ENCODE measurements around the gene LDB3.

Gene LDB3

DNA sequence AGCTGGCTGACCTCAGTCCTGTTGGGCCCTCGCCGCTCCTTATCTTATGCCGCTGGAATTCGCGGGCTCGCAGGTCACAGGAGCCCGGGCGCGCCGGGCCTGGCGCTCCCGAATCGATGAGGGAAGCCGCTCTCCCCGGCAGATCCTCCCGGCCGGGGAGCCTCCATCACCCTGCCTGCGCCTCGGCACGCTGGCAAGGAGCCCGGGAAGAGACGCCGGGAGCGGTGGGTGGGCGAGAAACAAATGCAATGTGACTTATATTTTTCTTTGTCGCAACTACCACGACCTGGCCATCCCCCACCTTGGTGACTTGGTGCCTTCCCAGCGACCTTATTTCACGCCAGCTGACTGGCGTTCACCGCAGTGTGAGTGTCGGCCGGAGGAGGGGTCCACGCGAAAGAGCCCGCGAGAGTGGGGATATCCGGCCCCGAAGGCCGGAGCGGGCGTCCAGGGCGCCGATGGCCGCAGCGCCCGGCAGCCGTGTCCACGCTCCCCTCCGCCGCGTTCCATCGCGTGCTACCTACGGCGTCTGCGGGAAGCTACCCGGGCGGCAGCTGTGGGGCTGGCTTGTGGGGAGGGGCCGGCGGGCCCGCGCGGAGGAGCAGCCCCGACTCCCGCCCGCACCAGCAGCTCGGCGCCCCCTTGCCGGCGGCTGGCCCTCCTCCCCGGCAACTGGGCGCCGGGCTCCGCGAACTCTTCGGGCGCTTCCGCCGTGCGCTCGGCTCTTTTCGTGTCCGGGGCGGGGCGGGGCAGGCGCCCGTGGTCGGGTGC, 87.6 kb downstream of the LDB3 start:
- Histone ChIP-seq H3K4me1 (peaks cover 25% of the 10 kb centered on the region), H3K4me3 (peak overlapping the region; percentile 71), H3K27ac (no peak overlapping the region), H3K27me3 (peaks cover 92% of the 10 kb centered on the region), H3K4me2 (peak overlapping the region; percentile 100), H3K9me3 (no peaks in the 10 kb centered on the region), H3K9ac (peak overlapping the region; percentile 62), H4K20me1 (peaks cover 65% of the 10 kb centered on the region), H3K36me3 (no peaks in the 10 kb centered on the region)
- no peak for TF ChIP-seq Cebpa-rat (IDR thresholded peaks at IDR 0.05)

DNA sequence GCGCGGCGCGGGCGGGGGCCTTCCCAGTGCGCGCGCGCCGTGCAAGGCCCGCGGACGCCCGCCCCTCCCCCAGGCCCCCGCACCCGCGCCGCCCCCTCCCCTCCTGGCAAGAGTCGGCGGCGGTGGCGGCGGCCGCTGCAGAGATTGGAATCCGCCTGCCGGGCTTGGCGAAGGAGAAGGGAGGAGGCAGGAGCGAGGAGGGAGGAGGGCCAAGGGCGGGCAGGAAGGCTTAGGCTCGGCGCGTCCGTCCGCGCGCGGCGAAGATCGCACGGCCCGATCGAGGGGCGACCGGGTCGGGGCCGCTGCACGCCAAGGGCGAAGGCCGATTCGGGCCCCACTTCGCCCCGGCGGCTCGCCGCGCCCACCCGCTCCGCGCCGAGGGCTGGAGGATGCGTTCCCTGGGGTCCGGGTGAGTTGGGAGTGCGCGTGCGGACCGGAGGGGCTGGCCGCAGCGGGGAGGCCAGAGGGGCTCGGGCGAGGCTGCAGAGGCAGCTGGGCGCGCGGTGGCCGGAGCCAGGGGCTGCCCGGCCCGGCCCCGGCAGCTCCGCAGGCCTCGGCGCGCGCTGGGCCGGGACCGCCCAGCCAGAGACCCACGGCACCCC, 88.3 kb downstream of the LDB3 start, which contains the start of gene BMPR1A:
TSS of gene BMPR1A (plus strand) at position 109 of the 602 bp plus-strand sequence. CDS start 119,400 bp downstream, outside the sequence.
- H3K4me3 ChIP-seq = peak within 1 kb of the TSS; percentile 71
- no peaks in the 10 kb centered on the region for H3K36me3 ChIP-seq
- H3K9ac ChIP-seq = peak within 1 kb of the TSS; percentile 62
- no peak within 1 kb of the TSS for H3K27ac ChIP-seq
- H3K9me3 ChIP-seq = no peaks in the 10 kb centered on the region
- H3K4me1 ChIP-seq = peaks cover 25% of the 10 kb centered on the region
- TF ChIP-seq Cebpa-rat (IDR thresholded peaks at IDR 0.05) = no peak
- H4K20me1 ChIP-seq = peaks cover 65% of the 10 kb centered on the region
- peak within 1 kb of the TSS; percentile 100 for H3K4me2 ChIP-seq
- H3K27me3 ChIP-seq = peaks cover 88% of the 10 kb centered on the region

DNA sequence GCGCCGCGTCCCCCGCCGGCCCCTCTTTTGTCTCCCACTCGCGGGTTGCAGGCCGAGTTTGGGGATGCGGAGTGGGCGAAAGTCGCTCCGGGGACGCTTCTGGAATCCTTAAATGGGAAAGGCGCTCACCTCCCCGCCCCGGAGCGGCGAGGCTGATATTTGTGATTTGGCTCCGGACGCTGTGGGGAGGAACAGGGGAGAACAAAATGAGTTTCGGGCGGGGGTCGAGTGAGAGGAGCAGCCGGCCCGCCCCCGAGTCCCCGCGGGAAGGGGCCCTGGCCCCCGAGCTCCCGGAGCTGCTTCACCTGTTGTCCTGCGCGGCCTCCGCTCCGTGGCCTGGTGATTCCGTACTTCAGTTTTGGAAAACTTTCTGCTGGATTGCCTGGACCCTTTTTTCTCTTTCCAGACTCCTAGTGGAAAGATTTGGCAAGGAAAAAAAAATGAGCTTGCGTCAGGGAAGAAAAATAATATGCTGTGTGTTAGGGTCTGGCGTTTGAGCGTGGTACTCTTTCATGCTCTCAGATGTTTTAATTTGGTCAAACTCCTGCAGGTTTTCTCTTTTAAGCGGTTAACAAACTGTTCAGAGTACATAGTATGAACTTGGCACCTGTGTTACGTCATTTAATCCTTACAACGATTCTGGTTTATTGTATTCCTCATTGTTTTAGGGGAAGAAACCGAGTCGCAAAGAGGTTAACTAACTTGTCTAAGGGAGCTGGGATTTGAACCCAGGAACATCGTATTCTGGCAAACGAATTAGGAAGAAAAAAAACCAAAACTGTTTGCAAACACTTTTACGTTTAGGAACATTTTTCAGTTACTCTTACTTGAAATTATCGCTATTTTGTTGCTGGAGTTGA, 89.0 kb downstream of the LDB3 start:
- Histone ChIP-seq H3K4me3 (peak overlapping the region; percentile 71), H4K20me1 (peaks cover 65% of the 10 kb centered on the region), H3K27ac (no peak overlapping the region), H3K4me2 (peak overlapping the region; percentile 100), H3K4me1 (peaks cover 25% of the 10 kb centered on the region), H3K27me3 (peaks cover 83% of the 10 kb centered on the region), H3K9me3 (no peaks in the 10 kb centered on the region), H3K9ac (0 out of 2 replicates have a peak overlapping the region, but pooled peaks have one; percentile 34), H3K36me3 (no peaks in the 10 kb centered on the region)
- TF ChIP-seq Cebpa-rat (IDR thresholded peaks at IDR 0.05) = no peak

DNA sequence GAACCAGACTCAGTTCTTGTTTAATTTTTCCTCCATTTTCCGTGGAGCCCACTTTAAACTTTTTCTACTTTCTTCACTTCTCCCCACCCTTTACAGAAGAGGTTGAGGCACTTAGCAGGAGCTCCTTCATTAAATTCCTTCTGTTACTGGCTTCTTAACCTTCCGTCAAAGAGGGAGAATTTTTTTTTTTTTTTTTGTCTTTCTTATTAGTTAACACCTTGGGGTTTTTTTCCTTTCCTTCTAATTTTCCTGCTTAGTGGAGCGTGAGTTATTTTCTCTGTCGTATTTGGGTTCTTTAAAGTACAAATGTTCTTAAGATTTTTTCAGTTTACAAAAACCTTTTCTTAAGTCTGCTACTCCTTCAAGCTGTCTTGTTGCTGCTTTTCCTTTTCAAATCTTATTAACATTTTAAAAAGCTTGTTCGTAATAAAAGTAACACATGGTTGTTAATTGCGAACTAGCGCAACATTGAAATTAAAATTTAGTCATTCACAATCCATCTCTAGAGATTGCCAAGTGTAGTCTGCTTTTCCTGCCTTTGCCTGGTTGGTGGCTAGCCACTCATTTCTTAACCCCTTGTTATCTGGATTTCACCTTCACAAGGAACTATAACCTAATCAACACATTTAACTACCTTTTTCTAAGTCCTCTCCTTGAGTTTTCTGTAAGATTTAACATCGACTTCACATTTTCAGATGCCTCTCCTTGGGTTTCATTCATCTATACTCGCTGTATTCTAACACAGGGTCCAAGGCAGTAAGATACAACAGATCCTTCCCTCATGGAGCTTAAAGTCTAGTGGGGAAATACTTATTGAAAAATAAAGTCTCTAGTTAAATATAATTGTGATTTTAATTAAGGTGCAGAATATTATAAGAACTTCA, 90.1 kb downstream of the LDB3 start:
- Histone ChIP-seq H4K20me1 (peaks cover 64% of the 10 kb centered on the region), H3K4me1 (peaks cover 17% of the 10 kb centered on the region), H3K9me3 (no peaks in the 10 kb centered on the region), H3K9ac (no peak overlapping the region), H3K27me3 (peaks cover 72% of the 10 kb centered on the region), H3K4me2 (no peak overlapping the region), H3K27ac (no peak overlapping the region), H3K36me3 (no peaks in the 10 kb centered on the region), H3K4me3 (no peak overlapping the region)
- TF ChIP-seq Cebpa-rat (IDR thresholded peaks at IDR 0.05) = no peak

DNA sequence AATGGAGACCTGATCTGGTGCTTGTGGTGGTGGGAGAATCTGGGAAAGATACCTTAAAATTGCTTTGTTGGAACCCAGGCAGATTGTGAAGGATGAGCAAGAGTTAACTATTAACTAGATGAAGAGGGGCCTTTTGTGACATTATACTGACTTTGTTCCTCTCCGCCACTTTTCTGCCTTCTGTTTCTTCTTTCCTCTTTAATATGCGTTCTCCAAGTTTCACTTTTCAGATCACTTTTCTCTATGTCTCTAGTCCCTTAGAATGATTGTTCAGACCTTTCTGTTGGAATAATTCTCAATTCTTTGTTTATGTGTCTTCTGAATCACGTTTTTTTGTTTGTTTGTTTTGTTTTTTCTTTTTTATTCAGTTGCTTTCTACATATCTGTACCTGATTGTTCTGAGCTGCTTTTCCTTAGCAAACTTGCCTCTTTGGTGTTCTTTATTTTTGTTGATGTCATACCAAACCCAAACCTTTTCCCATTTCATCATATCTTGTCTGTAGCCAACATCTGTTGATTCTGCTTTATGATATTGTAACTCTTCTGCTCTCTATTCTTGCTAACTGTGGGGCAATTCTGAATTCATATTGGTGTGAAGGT, 90.9 kb downstream of the LDB3 start:
- Histone ChIP-seq H3K4me1 (peaks cover 17% of the 10 kb centered on the region), H3K4me3 (no peak overlapping the region), H3K9ac (no peak overlapping the region), H3K4me2 (no peak overlapping the region), H3K27ac (no peak overlapping the region), H4K20me1 (peaks cover 56% of the 10 kb centered on the region), H3K27me3 (peaks cover 65% of the 10 kb centered on the region), H3K36me3 (no peaks in the 10 kb centered on the region), H3K9me3 (no peaks in the 10 kb centered on the region)
- no peak for TF ChIP-seq Cebpa-rat (IDR thresholded peaks at IDR 0.05)

DNA sequence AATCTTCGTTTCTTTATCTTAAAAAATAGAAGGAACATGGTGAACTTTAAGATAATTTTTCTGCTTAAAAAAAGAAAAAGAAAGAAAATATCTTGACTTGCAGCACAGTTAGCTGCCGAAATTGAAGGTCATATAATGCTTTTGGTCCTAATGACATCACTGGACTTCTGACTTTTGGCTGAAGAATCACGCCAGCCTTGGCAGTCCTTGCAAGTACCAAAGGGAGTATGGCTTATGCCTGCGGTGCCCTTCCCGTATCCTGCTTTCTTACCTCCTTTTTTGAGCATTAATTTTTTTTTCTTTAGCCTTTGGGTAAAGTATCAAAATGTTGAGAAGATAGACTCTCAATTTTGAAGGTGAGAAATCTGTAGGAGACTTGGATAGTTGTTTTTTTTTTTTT, 95.1 kb downstream of the LDB3 start:
- Histone ChIP-seq H3K36me3 (no peaks in the 10 kb centered on the region), H3K9ac (no peak overlapping the region), H3K4me3 (no peak overlapping the region), H3K9me3 (no peaks in the 10 kb centered on the region), H4K20me1 (peaks cover 20% of the 10 kb centered on the region), H3K27me3 (peaks cover 23% of the 10 kb centered on the region), H3K27ac (no peak overlapping the region), H3K4me2 (no peak overlapping the region), H3K4me1 (no peaks in the 10 kb centered on the region)
- TF ChIP-seq Cebpa-rat (IDR thresholded peaks at IDR 0.05) = no peak

DNA sequence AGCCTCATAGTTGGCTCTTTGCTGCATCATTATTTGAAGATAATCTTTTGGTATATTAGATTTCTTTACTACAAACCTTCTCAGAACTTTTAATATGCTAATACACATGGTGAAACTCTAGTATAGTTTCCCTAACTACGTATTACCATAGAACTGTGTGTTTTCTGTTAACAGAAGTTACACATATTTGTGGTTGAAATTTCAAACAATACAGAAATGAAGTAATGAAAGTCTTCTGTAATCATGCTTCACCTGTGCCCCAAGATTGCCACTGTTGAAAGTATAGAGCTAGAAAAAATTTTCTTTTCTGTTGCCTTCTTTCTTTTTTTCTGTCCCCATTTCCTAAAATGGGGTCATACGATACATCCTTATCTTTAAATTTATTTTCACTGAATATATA, 97.2 kb downstream of the LDB3 start:
- no peaks in the 10 kb centered on the region for H3K9me3 ChIP-seq
- H3K27ac ChIP-seq = no peak overlapping the region
- H3K4me3 ChIP-seq = no peak overlapping the region
- H3K36me3 ChIP-seq = no peaks in the 10 kb centered on the region
- 0 out of 2 replicates have a peak, but pooled peaks cover 3% of the 10 kb centered on the region for H4K20me1 ChIP-seq
- no peaks in the 10 kb centered on the region for H3K4me1 ChIP-seq
- peaks cover 2% of the 10 kb centered on the region; the same call in 1 of the 2 replicates for H3K27me3 ChIP-seq
- no peak overlapping the region for H3K4me2 ChIP-seq
- no peak overlapping the region for H3K9ac ChIP-seq
- TF ChIP-seq Cebpa-rat (IDR thresholded peaks at IDR 0.05) = no peak

DNA sequence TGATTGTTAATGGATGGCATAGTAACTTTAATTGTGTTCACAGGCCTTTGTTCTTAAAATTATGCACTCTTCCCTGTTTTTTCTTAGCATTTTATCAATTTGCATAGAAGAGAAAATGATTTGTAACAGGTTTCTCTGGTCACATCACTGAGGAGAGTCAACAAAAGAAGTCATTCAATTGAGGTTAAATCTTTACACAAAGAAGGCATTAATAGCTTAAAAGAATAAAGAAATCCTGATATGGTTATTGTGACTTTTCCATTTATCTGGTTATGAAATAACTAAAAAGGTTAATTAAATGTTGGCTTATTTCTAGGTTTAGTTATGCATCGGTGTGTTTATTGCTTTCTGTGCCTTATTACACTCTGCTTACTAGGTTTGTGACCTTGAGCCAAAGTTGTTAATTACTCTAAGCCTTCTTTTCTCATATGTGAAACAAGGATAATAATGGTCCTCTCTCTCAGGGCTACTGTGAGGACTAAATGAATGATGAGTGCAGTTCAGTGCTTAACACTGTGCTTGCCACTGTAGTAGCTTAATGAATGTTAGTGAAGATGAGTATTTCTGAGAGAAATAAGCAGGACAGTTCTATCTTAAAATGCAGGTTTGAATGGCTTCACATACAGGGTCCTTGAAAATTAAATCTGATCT, 100.2 kb downstream of the LDB3 start:
- no peaks in the 10 kb centered on the region for H3K4me1 ChIP-seq
- no peaks in the 10 kb centered on the region for H3K9me3 ChIP-seq
- TF ChIP-seq Cebpa-rat (IDR thresholded peaks at IDR 0.05) = no peak
- H3K4me2 ChIP-seq = no peak overlapping the region
- no peak overlapping the region for H3K4me3 ChIP-seq
- H3K36me3 ChIP-seq = no peaks in the 10 kb centered on the region
- H3K27ac ChIP-seq = no peak overlapping the region
- H4K20me1 ChIP-seq = no peaks in the 10 kb centered on the region
- no peak overlapping the region for H3K9ac ChIP-seq
- H3K27me3 ChIP-seq = no peaks in the 10 kb centered on the region

Measured in BLaER1 (cell line).